HAP-1 (cell line): ENCODE measurements around the gene PRKRA.
"Not testable (repeated sequence)": the region's sequence is repeated elsewhere in the genome, so short reads cannot be mapped to it uniquely, and the experiment has no call there.

Experiments used
- DNase-seq, 2 experiments: peaks; one replicate each; pipeline ENCODE4 v3.0.0-alpha.2; 2016 to 2020; ENCODE audit warnings: low spot score in 2 of 2
- H3K27me3 ChIP-seq: fragments of 250-450 bp; sonication (Bioruptor Pico); 2 replicates; pipeline ENCODE4 v1.5.1; 2020; ENCODE audit warnings: low read depth, mild to moderate bottlenecking, moderate library complexity
- H3K36me3 ChIP-seq: fragments of 250-450 bp; sonication (Bioruptor Pico); replicated peaks from 2 replicates; pipeline ENCODE4 v1.5.1; 2020; ENCODE audit warnings: mild to moderate bottlenecking
- H3K4me1 ChIP-seq: fragments of 250-450 bp; sonication (Bioruptor Pico); 2 replicates; pipeline ENCODE4 v1.5.1; 2020; ENCODE audit warnings: mild to moderate bottlenecking
- H3K4me3 ChIP-seq: fragments of 250-450 bp; sonication (Bioruptor Pico); 2 replicates; pipeline ENCODE4 v1.5.1; 2020; ENCODE audit warnings: mild to moderate bottlenecking, moderate library complexity
- H3K9me3 ChIP-seq: fragments of 250-450 bp; sonication (Bioruptor Pico); 2 replicates; pipeline ENCODE4 v1.5.1; 2020; ENCODE audit warnings: mild to moderate bottlenecking, moderate library complexity
- in situ Hi-C: fragments of 300-500 bp; cut with MboI; formaldehyde crosslinking; loops from 3 replicates; pipeline ENCODE4 v1.14.3; 2020; ENCODE audit warnings: low sequenced_read_pairs, inconsistent platforms, mixed read lengths

PRKRA gene

DNA sequence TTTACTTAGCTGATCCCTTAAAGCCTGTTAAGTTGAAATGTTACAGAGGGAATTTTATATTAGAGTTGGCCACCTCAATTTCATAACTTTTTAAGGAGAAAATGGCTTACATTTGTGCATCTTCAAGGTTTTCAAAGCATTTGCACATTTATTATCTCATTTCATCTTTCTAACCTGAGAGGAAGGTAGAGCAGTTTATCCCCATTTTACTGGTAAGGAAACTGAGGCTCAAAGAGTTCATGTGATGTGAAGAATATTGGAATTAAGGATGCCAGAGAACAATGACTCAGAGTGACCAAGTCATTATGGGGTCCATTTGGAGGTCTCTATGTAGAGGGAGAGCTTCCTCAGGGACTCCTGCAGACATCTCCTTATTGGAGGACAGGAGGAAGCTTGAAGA, 35.0 kb downstream of the PRKRA start:
- Histone ChIP-seq H3K4me1 (peaks cover 21% of the 10 kb centered on the region), H3K36me3 (no peaks in the 10 kb centered on the region; the same call in 1 of the 2 replicates), H3K4me3 (no peak overlapping the region), H3K9me3 (no peaks in the 10 kb centered on the region), H3K27me3 (no peaks in the 10 kb centered on the region)
- in situ Hi-C loops: loop anchor here (10.0 kb wide), 1 partner anchor 301 kb away; the partner anchor contains the start of gene RBM45
- no peak for DNase-seq

DNA sequence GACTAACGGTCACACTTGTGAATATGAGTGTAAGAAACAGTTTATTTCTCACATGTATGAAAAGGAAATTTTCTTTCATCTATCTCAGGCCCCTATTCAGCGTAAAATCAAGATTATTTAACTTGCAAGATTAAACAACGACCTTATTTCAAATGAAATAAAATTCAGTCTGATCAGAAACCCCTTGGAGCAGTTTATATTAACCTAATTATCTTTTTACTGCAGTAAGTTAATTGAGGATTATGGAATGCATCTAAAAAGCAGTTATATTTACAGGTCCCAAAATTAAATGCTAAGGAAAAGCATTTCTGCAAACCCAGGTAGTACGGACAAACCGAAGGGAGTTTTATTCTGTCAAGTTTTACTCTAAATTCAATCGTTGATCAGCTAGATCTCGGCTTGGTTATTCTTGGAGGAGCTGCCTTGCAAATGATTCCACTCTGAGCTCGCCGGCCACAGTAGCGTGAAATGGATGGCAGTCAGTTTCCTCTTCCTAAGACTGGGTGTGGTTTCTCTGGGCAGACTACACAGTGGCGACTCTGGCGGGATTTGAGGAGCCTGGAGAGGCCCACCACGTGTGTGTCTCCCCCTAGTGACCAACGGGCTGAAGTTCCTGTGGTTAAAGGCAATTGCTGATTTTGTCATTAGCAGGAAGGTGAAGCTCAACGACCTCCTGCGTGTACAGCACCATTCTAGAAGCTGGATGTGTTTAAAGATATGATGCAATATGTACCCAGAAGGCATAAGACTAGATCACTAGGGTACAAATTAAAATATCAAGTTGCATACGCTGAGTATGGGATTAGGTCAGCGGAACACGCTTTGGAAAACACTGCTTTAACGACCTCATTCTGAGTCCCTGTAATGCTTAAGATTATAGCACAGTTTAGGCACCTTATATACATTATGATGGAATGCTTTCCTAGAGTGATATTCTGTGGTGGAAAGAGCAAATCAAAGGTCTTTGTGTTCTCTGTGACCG, 36.4 kb downstream of the PRKRA start:
- in situ Hi-C loops: loop anchor here (10.0 kb wide), 1 partner anchor 300 kb away; the partner anchor contains the start of gene RBM45
- peak overlapping the region; percentile 48 for H3K4me3 ChIP-seq
- no peaks in the 10 kb centered on the region for H3K27me3 ChIP-seq
- DNase-seq: peak; percentile 95 to 97
- H3K36me3 ChIP-seq: no peaks in the 10 kb centered on the region; the same call in 1 of the 2 replicates
- H3K4me1 ChIP-seq: peaks cover 21% of the 10 kb centered on the region
- H3K9me3 ChIP-seq: no peaks in the 10 kb centered on the region

DNA sequence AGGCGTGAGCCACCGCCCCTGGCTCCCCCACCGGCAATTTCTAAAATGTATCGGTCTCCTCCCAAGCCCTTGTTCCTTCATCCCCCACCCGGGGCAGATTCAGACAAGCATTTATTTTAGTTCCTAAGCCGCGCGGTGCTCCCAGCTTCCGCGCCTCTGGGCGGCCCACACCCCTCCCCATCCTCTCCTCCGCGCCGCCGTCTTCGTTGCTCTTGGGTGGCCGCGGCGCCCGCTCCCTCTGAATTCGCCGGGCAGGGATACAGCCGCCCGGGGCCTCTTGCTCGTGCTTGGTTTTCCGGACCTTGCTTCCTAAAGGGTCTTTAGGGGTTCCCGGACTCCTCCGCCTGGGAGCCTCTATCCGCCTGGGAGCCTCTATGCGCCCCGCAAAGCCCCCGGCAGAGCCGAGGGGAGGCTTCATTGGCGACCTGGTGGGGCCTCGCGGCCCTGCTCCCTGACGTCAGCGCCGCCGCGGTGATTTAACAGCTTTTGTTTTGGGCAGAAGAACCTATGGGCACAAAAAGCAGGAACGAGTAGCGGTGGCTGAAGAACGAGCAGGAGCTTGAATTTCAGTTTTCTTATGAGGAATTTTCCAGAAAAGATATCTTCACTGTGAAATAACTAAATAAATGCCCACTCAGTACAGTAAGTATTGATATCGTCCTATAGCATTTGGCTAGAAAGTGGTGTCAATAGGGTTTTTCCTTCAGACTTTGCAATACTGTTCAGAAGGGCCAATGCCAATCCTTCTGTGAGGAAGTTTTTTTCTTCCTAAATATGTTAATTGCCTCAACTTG, 37.3 kb downstream of the PRKRA start:
- H3K4me3 ChIP-seq: peak overlapping the region; percentile 48
- H3K9me3 ChIP-seq: no peaks in the 10 kb centered on the region
- DNase-seq: peak; percentile 78 to 87
- peaks cover 21% of the 10 kb centered on the region for H3K4me1 ChIP-seq
- H3K36me3 ChIP-seq: no peaks in the 10 kb centered on the region; the same call in 1 of the 2 replicates
- in situ Hi-C loops: loop anchor here (10.0 kb wide), 1 partner anchor 299 kb away; the partner anchor contains the start of gene RBM45
- no peaks in the 10 kb centered on the region for H3K27me3 ChIP-seq

DNA sequence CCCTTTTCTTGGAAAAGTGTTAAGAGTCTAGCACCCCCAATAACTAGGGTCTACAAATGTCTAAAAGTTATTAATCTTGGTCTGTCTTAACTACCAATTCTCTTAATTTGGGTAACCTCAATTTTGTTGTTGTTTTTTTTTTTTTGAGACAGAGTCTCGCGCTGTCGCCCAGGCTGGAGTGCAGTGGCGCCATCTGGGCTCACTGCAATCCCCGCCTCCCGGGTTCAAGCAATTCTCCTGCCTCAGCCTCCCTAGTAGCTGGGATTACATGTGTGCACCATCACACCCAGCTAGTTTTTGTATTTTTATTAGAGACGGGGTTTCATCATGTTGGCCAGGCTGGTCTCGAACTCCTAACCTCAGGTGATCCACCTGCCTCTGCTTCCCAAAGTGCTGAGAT, 38.5 kb downstream of the PRKRA start:
- not testable (repeated sequence) for H3K27me3 ChIP-seq, H3K4me3 ChIP-seq, H3K9me3 ChIP-seq, H3K36me3 ChIP-seq, DNase-seq
- in situ Hi-C loops: loop anchor here (10.0 kb wide), 1 partner anchor 298 kb away; the partner anchor contains the start of gene RBM45
- H3K4me1 ChIP-seq: peaks cover 21% of the 10 kb centered on the region

DNA sequence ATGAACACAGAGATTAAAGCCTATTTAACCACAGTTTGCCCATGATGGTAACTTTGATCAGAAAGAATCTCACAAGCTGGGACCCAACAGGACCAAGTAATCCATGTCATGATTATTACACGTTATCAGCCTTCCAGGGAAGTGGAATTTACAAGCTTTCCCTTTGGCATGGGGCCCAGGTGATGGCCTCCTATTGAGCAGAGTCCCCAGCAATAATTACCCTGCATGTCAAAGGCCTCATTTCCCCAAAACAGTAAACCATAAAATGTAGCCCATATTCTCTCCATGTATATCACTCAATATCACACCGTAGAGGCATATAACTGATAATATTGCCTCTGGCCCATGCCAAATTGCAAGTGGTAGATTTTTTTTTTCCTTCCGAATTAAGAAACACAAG, 38.9 kb downstream of the PRKRA start:
- peak; percentile 14 to 51 for DNase-seq
- in situ Hi-C loops: loop anchor here (10.0 kb wide), 1 partner anchor 297 kb away; the partner anchor contains the start of gene RBM45
- no peak overlapping the region for H3K4me3 ChIP-seq
- H3K36me3 ChIP-seq: no peaks in the 10 kb centered on the region; the same call in 1 of the 2 replicates
- no peaks in the 10 kb centered on the region for H3K9me3 ChIP-seq
- peaks cover 21% of the 10 kb centered on the region for H3K4me1 ChIP-seq
- no peaks in the 10 kb centered on the region for H3K27me3 ChIP-seq

DNA sequence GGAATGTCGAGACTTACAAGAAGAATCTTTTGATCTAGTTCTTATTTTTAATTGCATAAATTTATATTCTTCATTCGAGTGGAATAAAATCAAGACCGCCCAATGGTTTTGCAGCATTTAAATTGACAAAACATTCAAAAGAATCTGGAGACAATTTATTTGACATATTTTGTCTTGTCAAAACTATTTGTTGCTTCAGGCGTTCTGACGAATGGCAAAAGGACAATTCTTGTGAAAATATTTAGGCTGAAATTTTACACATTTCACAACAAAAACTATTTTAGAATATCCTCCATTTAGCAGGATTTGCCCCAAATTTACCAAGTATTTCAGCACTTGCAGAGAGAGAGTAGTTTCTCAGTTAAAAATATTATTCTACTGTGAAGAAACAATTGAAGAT, 41.7 kb downstream of the PRKRA start:
- DNase-seq: no peak
- no peak overlapping the region for H3K4me3 ChIP-seq
- no peaks in the 10 kb centered on the region for H3K36me3 ChIP-seq
- H3K27me3 ChIP-seq: no peaks in the 10 kb centered on the region
- in situ Hi-C loops: no loop called here
- no peaks in the 10 kb centered on the region for H3K9me3 ChIP-seq
- peaks cover 9% of the 10 kb centered on the region for H3K4me1 ChIP-seq

DNA sequence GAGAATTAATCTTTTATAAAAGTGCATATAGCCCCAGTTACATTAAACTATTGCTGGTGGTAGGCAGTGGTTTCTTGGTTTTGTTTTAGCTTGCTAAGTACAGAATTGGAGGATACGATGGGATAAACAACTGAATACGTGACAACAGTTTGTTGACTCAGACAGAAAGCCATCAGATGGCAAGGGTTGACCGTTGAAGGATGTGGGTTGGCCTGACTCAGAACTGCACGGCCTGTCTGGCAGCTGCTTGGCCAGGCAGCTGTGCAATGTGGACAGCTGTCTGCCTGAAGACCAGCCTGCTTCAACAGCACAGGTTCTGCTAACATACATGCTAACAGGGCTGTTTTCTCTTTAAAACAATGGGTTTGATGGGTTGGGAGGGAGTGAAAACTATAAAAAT, 46.6 kb downstream of the PRKRA start:
- Histone ChIP-seq H3K27me3 (no peaks in the 10 kb centered on the region), H3K4me3 (no peak overlapping the region), H3K9me3 (no peaks in the 10 kb centered on the region), H3K36me3 (no peaks in the 10 kb centered on the region), H3K4me1 (peaks cover 5% of the 10 kb centered on the region)
- DNase-seq: no peak
- in situ Hi-C loops: no loop called here

DNA sequence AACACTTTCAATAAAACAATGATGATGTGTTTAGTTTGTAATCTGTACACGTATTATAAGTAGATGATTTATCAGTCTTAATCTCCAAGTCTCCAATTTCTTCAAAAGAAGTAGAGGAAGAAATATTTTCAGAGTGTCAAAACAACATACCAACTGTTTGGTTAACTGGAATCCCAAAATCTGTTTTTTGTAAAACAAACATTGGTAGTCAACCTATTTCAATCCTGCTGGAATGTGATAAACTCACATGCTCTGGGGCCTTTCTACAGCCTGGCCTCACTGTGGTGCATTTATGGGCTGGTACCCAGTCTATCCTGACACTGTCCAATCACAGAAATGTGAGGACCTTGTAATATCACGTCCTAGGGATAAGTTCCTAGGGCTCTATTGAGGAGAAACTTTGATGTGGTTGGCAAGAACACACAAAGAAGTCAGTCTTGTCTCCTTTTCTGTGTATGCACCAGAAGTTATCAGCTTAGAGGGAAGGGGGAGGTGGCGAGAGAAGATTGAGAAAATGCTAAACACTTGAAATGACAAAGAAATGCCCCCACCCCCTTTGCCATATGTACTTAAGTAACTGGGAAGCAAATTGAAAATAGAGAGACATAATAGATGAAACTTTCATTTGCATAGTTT, 47.2 kb downstream of the PRKRA start:
- no peaks in the 10 kb centered on the region for H3K36me3 ChIP-seq
- in situ Hi-C loops: no loop called here
- H3K27me3 ChIP-seq: no peaks in the 10 kb centered on the region
- H3K9me3 ChIP-seq: no peaks in the 10 kb centered on the region
- DNase-seq: no peak
- H3K4me1 ChIP-seq: peaks cover 5% of the 10 kb centered on the region
- H3K4me3 ChIP-seq: no peak overlapping the region

DNA sequence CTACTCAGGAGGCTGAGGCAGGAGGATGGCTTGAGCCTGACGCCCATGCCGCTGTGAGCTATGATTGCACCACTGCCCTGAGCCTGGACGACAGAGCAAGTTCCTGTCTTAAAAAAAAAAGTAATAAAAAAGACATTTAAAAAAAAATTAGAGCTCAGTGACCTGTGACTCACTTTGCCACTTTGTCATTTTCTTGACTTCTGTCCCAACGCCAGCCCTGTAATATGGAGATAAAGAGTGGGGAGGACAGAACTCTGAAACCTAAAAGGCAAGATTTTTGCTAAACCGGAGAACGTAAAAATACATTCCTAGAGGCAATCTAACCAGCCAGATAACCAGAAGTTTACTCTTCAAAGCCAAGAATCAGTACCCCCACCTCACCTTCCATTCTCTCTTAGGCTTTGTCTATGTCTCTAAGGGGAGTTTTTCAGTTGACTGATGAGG, 49.0 kb downstream of the PRKRA start:
- peaks cover 5% of the 10 kb centered on the region for H3K4me1 ChIP-seq
- no peaks in the 10 kb centered on the region; the same call in 1 of the 2 replicates for H3K36me3 ChIP-seq
- H3K4me3 ChIP-seq: no peak overlapping the region
- DNase-seq: no peak
- H3K9me3 ChIP-seq: no peaks in the 10 kb centered on the region
- in situ Hi-C loops: no loop called here
- H3K27me3 ChIP-seq: no peaks in the 10 kb centered on the region

DNA sequence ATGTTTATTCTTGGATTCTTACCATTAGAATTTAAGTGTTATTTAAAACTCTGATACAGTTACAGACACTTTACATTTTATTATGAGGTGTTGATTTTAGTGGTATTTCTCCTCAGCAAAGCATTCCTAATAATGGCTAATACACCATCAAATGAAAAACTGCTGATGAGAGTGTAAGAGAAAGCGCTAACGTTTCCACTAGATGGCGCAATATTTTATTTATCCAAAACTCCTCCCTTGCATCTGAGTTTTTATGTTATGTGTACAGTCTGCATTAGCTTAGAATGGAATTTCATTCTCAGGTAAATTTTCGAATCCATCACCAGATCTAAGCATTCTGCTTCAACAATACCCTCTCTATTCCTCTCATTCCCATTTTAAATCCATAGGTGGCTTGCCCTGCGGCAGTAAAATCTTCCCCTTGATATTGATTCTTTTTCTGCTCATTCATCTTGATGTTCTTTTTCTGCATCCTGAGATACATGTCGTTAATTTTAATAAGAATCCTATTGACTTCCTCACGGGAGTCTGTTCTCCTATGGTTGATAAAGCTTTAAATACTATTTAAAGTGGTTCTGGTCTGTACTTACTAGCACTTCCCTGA, 53.9 kb downstream of the PRKRA start:
- Histone ChIP-seq H3K36me3 (no peaks in the 10 kb centered on the region; the same call in 1 of the 2 replicates), H3K27me3 (no peaks in the 10 kb centered on the region), H3K4me1 (no peaks in the 10 kb centered on the region), H3K9me3 (no peaks in the 10 kb centered on the region), H3K4me3 (no peak overlapping the region)
- peak in 1 of 2 experiments; percentile 60 for DNase-seq
- in situ Hi-C loops: no loop called here

DNA sequence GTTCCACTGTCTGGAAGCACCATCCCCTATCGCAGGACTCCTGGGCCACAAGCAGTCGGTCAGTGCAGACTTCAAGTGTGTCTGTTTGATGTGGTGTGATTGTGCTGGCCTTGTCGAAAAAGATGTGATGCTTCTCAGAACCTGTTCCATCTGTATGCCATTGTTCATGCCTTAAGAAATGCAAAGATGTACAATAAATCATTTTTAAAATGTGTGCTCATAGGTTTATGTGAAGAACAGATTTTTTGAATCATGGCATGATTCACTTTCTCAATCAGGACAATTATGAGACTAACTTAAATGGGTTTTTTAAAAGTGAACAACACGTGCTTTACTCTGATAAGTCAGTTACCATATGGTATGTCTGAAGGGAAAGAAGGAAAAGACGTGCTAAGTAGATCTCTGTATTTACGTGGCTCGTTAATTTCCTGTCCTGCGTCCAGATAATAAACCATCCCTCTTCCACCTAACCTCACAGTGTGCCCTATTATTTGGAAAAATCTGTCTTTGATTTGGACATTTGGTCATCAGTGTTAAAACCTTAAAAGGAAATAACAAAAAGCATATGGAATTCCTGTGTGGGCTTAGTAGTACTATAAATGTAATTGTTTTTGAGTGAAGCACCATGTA, 54.9 kb downstream of the PRKRA start:
- no peaks in the 10 kb centered on the region for H3K4me1 ChIP-seq
- in situ Hi-C loops: no loop called here
- H3K4me3 ChIP-seq: no peak overlapping the region
- H3K36me3 ChIP-seq: no peaks in the 10 kb centered on the region; the same call in 1 of the 2 replicates
- no peaks in the 10 kb centered on the region for H3K27me3 ChIP-seq
- no peaks in the 10 kb centered on the region for H3K9me3 ChIP-seq
- no peak for DNase-seq

DNA sequence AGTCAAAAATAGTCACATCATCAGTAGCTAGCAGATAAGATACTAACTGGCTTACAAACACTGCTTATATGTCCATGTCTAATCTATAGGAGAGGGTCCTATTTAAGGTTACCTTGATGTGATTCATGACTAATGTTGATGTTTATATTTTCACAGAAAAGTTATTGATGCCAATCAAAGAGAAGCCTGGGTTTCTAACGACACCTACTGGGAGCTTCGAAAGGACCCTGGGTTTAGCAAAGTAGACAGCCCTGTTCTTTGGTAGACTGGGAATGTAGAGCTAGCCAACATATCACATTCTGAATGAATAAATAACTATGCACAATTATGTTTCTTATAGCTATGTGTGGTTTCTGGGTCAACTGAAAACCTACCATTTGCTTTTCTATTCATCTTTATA, 55.7 kb downstream of the PRKRA start:
- no peaks in the 10 kb centered on the region for H3K27me3 ChIP-seq
- H3K4me1 ChIP-seq: no peaks in the 10 kb centered on the region
- no peaks in the 10 kb centered on the region for H3K9me3 ChIP-seq
- DNase-seq: no peak
- H3K36me3 ChIP-seq: no peaks in the 10 kb centered on the region; the same call in 1 of the 2 replicates
- in situ Hi-C loops: no loop called here
- H3K4me3 ChIP-seq: no peak overlapping the region
